ENCODE data around the gene PRKAA2.

Gene PRKAA2

DNA sequence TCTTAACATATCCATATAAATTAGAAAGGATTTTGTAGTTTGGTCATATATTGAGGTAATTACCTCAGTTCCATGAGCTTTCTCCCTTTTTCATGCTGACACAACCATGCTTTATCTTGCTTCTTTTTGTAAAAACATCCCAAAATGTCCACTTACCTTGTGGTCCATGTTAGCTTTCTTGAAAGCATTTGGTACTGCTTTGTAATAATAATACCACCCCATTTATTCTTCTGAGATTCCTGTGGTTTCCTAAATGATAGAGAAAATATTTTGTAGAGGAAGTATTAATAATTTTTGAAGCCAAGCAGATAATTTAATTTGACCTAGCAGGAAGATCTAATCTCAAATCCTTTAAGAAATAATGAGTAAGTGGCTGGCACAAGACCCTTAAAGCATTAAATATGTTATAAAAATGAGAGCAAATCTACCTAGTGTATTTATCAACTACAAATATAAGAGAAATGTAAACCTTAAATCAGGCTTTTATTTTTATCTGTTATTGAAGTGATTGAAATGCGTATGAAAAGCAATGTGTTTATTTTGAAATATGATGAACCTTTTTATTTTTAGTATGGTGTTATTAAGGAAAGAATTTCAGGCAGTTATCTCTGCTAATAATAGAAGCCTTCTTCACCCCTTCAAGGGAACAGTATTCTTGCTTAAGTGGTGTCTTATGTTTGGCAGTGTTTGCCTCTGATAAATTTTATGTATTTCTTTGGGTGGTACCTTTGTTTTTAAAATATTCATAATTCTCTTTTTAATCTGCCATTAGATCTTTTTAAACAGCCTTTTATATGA is 9.2 kb downstream of the PRKAA2 start:
- no peak for DNase-seq (ENCODE audit: low read depth in 2 of 2)

DNA sequence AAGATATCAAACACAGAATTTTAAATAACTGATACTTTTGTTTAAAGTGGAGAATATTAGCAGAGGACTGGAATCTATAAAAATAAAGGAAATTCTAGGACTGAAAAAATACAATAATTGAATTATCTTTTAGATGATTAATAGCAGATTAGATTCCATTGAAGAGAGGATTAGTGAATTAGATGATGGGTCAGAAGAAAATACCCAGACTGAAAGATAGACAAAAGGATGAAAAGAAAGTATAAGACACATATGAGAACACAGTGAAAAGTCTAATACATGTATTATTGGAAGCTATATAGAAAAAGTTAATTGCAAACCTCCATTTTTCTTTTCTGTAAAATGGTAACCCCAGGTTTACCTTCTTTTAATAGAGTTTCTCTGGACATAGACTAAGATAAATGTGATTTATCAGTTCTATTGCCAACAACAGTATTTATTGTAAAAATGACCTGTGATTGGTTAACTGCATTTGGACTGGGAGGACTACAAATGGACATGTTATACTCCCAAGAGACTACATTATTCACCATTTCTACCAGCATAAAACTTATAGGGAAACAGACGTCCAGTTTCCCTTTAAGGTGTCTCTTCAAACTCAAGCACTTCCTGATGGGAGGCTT is 11.0 kb downstream of the PRKAA2 start:
- DNase-seq (ENCODE audit: low read depth in 2 of 2) = no peak

DNA sequence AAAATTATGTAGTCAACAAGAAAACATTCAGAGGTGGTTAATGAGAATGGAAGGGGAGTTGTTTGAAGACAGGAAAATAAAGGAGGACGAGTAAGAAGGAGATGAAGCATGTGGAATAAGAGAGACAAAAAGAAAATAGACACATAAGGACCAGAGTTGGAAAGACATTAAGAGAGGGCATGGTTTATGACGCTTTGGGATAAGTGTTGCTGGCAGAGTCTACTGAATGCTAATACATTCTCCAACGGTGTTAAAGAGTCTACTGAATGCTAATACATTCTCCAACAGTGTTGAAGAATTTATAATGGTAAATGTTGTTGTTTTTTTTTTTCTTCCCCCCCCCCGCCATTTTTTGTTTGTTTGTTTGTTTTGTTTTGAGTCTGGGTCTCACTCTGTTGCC is 13.1 kb downstream of the PRKAA2 start:
- DNase-seq (ENCODE audit: low read depth in 2 of 2) = no peak

- no peak for DNase-seq (ENCODE audit: low read depth in 2 of 2)
These were observed 15.2 kb downstream of the PRKAA2 start for GRCh38 chr1:56660293-56660692.

GRCh38 chr1:56663846-56664245 is 18.7 kb downstream of the PRKAA2 start:
- DNase-seq (ENCODE audit: low read depth in 2 of 2) = no peak

DNA sequence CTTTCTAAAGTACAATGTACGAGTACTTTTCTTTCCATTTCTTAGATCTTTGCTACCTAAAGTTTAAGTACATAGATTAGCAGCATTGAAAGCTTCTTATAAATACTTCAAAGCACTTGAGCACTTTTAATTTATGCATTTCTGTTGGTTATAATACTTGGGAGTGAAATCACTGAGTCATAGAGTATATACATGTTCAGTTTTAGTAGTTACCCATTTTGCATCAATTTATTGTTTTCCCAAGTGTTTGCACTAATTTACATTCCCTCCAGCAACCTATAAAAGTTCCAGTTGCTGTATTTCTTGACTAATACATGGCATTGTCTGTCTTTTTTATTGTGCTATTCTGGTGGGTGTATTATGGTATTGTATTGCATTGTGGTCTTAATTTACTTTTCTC is 20.3 kb downstream of the PRKAA2 start:
- no peak for DNase-seq (ENCODE audit: low read depth in 2 of 2)

DNA sequence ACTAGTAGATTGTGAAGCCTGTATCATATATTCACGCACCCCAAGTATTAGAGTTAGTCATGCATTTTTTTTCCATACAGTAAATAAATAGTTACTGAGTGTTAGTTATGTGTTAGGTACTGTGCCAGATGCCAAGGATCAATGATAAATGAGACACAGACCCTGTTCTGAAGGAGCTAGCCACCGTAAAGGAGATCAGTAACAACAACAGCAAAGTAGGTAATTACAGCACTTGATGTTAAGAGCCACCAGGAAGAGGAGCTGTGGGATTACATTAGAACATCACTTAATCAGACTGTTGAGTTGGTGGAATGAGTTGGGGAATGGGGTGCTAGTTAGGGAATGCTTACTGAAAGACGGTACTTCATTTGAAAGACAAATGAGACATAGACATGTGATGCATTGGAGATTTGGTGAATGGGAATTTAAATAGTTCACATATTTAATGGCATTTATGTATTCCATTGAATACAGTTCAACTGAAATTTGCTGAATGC is 21.0 kb downstream of the PRKAA2 start:
- no peak for DNase-seq (ENCODE audit: low read depth in 2 of 2)

- DNase-seq (ENCODE audit: low read depth in 2 of 2) = no peak
These were observed 25.2 kb downstream of the PRKAA2 start for GRCh38 chr1:56670350-56670749.

DNA sequence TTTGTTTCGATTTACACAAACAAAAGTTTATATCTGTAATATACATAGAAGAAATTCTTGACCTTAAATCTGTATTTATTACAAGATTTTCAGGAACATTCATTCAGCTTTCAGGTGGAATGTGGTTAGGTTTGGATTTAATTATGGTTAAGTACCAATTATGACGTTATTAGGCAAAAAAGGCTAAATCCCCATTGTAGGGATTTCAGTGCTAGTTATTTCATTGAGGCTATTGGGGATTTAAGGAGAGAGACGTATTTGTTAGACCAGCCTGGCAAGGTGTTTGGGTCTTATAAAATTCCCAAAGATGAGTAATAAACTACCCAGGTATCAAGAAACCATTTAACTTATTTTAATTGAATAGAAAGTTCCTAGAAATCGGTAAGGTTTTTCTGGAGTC is 26.0 kb downstream of the PRKAA2 start:
- DNase-seq (ENCODE audit: low read depth in 2 of 2) = no peak

DNA sequence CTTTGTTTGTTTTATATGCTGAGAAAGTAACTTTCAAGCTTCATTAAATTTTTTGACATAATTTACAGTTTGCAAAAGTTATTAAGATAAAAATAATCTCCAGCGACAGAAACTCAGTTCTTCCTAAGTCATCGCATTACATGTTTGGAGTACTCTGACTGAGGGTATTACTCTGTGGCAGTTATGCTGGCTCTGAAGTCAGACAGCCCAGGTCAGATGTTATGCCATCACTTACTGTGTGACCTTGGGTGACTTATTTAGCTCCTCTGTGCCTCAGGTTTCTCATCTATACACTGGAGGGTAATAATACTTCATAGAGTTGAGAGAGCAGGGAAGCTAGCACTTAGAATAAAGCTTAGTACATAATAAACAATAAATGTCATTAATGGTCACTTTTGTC is 26.4 kb downstream of the PRKAA2 start:
- no peak for DNase-seq (ENCODE audit: low read depth in 2 of 2)

DNA sequence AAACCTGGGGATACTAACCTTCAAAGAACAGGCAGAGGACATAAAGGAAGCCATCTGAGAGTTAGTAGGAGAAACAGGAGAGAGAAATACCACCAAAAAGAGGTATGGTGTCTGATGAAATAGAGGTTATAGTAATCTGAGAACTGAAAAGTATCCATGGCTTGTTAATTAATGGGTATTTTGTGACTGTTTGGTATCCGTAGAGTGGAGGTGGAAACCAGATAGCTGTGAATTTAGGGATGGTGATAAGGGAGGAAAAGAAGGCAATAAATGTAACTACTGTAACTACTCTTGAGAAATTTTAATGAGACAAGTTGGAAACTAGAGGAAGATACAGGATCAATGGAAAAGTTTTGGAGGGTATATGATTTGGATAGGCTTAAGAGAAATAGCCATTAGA is 27.5 kb downstream of the PRKAA2 start:
- DNase-seq (ENCODE audit: low read depth in 2 of 2) = no peak

DNA sequence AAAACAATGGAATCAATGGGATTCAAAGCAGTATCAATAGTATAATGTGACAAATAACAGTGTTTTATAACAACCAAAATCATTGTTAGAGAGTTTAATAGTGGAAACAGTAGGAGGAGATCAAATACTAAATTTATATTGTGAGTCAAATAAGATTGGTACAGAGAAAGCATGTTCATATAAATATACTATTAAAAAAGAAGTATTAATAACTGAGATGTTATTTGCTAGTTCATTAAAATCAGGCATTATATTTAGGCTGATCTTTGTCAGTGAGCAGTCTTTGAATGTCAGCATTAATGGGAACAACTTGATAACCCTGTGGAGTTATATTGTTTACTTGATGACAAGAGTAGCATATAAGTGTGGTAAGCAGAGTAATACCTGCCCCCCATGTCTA is 30.6 kb downstream of the PRKAA2 start:
- DNase-seq (ENCODE audit: low read depth in 2 of 2) = no peak

GRCh38 chr1:56676571-56677035 is 31.5 kb downstream of the PRKAA2 start:
- DNase-seq (ENCODE audit: low read depth in 2 of 2) = no peak

- DNase-seq (ENCODE audit: low read depth in 2 of 2) = no peak
These were observed 38.5 kb downstream of the PRKAA2 start for GRCh38 chr1:56683569-56683968.

GRCh38 chr1:56686169-56686568 is 41.1 kb downstream of the PRKAA2 start:
- no peak for DNase-seq (ENCODE audit: low read depth in 2 of 2)

DNA sequence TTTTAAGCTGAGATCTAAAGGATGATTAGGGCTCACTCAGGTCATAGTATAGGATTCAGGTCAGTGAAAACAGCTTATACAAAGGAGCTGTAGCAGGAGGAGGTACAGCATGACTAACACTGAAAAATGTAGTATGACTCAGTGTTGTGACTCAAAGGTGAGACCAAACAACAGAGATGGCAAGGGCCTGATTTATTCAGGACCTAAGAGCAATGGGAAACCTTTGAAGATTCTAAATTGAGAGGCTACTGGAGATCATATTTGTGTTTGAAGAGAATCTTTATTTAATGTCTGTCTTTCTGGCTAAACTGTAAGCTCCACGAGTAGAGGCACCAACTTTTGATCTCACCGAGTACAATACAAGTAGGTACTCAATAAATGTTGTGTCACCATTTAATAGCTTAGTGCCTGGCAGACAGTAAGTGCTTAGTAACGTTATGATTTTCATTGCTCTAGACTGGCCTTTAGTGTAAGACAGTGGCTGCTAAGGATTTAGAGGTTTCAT is 43.5 kb downstream of the PRKAA2 start:
- DNase-seq (ENCODE audit: low read depth in 2 of 2) = no peak

GRCh38 chr1:56696663-56697062 is 51.5 kb downstream of the PRKAA2 start:
- no peak for DNase-seq (ENCODE audit: low read depth in 2 of 2)

- no peak for DNase-seq (ENCODE audit: low read depth in 2 of 2)
These were observed 58.6 kb downstream of the PRKAA2 start for GRCh38 chr1:56703747-56704146.

GRCh38 chr1:56707379-56707778 is 62.3 kb downstream of the PRKAA2 start:
- DNase-seq (ENCODE audit: low read depth in 2 of 2) = no peak

GRCh38 chr1:56709269-56709880 is 64.3 kb downstream of the PRKAA2 start:
- no peak for DNase-seq (ENCODE audit: low read depth in 2 of 2)

GRCh38 chr1:56709995-56710394 is 64.9 kb downstream of the PRKAA2 start:
- no peak for DNase-seq (ENCODE audit: low read depth in 2 of 2)

DNA sequence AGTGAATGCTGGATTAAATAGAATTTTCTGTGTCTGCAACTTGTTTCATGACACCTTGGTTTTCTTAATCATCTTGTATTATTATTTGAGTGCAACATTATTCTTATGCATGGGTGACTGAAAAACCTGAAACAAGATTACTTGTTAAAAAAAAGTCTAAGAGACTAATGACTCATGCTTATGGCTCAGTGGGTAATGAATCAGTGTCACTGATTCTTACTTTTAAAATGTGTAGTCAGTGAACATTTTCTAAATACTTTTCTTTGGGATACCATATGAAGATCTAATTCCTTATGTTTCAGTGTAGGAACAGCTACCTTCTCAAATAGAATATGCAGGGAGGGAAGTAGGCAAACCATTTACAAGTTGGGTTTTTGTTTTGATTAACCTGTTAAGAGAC is 65.5 kb downstream of the PRKAA2 start:
- DNase-seq (ENCODE audit: low read depth in 2 of 2) = no peak

DNA sequence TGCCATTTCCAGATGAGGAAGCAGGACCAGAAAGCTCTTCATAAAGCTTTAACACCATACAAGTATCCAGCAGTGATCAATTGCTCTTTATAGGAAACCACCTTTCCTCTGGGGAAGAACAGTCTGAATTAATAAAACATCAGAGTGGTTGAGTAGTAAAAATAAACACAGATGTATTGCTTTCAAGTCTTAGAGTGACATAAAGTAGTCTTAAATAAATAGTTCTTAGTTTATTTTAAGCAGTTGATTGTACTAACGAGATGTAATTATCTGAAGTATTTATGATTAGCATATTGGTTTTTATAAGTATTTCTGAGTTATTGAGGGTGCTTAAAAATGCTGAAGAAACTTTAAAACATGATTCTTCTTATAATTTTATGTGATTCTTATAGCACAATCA is 67.0 kb downstream of the PRKAA2 start:
- no peak for DNase-seq (ENCODE audit: low read depth in 2 of 2)
